ENCODE data around the gene ARHGAP28.

DNA sequence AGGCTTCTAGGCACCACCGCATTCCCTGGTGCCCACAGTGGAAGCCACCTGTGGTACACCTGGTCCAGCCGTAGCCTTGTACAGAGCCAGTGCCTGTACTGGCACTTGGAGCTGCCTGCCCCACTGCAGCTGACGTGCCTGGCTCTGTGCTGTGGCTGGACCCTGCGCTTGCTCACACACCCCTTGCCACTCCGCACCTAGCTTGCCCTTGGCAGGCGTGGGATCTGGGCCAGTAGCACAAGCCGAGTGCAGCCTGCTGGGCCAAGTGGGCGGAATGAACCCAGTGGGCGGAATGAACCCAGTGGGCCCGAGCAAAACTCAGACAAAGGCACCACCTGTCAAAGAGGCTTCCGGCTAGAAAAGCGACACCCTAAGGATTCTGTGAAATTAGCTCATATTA is 126.3 kb downstream of the ARHGAP28 start:
- TF ChIP-seq, protein P1, sequence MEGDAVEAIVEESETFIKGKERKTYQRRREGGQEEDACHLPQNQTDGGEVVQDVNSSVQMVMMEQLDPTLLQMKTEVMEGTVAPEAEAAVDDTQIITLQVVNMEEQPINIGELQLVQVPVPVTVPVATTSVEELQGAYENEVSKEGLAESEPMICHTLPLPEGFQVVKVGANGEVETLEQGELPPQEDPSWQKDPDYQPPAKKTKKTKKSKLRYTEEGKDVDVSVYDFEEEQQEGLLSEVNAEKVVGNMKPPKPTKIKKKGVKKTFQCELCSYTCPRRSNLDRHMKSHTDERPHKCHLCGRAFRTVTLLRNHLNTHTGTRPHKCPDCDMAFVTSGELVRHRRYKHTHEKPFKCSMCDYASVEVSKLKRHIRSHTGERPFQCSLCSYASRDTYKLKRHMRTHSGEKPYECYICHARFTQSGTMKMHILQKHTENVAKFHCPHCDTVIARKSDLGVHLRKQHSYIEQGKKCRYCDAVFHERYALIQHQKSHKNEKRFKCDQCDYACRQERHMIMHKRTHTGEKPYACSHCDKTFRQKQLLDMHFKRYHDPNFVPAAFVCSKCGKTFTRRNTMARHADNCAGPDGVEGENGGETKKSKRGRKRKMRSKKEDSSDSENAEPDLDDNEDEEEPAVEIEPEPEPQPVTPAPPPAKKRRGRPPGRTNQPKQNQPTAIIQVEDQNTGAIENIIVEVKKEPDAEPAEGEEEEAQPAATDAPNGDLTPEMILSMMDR (IDR thresholded peaks at IDR 0.05) = no peak
- TF ChIP-seq POLR2A (IDR thresholded peaks at IDR 0.05) (no peak), EP300 (IDR thresholded peaks at IDR 0.05) (no peak)
